ENCODE data around the gene PPHLN1.

PPHLN1 gene

GRCh38 chr12:42370013-42370412, 44.0 kb downstream of the PPHLN1 start:
- no peak for DNase-seq (ENCODE audit: extremely low spot score)
- TF ChIP-seq ZNF384 (IDR thresholded peaks at IDR 0.05), result no peak
- TF ChIP-seq SP1 (IDR thresholded peaks at IDR 0.05), result no peak
- TF ChIP-seq FOXM1 (IDR thresholded peaks at IDR 0.05; ENCODE audit: borderline replicate concordance), result no peak
- TF ChIP-seq FOXK2 (IDR thresholded peaks at IDR 0.05), result no peak
- TF ChIP-seq L3MBTL2 (conservative IDR thresholded peaks at IDR 0.05), result no peak
- TF ChIP-seq CTBP1 (IDR thresholded peaks at IDR 0.05; ENCODE audit: borderline replicate concordance), result no peak
- no peak for TF ChIP-seq HDGF (IDR thresholded peaks at IDR 0.05; ENCODE audit: borderline replicate concordance)
- no peak for TF ChIP-seq TARDBP (IDR thresholded peaks at IDR 0.05)
- TF ChIP-seq BHLHE40 (IDR thresholded peaks at IDR 0.05; ENCODE audit: borderline replicate concordance), result no peak
- TF ChIP-seq ELF4 (IDR thresholded peaks at IDR 0.05), result no peak
- no peak for TF ChIP-seq NFRKB (IDR thresholded peaks at IDR 0.05)
- no peak for TF ChIP-seq SUZ12 (IDR thresholded peaks at IDR 0.05)
- TF ChIP-seq LEF1 (IDR thresholded peaks at IDR 0.05; ENCODE audit: borderline replicate concordance), result no peak
- TF ChIP-seq PKNOX1 (IDR thresholded peaks at IDR 0.05), result no peak
- no peak for TF ChIP-seq ARNT (IDR thresholded peaks at IDR 0.05)
- no peak for TF ChIP-seq FOXA1 (IDR thresholded peaks at IDR 0.05)
- CTCF ChIA-PET, result interaction anchor here (1.3 kb wide), 1 partner anchor 248 kb away, joined by 3 read pairs; no protein-coding TSS in a partner anchor
- POLR2A ChIA-PET, result no interaction called here

DNA sequence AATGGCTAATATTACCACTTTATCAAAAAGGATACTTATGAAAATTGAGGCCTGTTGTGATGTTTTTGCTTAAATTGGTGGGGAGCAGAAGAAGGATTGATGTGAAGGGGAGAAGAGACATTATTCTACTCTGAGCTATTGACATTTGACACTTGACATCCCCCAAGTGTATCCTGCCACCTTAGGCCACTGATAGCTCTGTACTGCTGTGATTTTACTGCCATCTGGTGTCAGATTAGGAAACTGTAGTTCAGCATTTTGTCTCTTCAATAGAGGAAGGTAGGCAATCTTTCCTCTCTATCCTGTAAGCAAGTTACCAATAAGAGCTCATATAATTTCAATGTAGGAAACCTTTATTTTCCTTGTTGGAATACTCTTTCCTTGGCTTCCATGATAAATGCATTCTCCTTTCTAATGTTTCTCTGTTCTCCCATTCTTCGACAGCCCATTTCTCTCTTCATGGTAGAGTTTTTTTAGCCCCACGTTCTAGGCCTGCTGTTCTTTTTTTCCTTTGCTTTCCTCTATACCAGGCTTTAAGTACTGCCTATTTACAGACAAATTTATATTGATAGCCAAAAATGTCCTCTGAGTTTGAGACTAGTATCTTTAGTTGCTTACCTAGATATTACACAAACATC, 46.3 kb downstream of the PPHLN1 start:
- POLR2A ChIA-PET, result interaction anchor here (0.6 kb wide), 1 partner anchor 19 kb away, joined by 3 read pairs; no protein-coding TSS in a partner anchor

DNA sequence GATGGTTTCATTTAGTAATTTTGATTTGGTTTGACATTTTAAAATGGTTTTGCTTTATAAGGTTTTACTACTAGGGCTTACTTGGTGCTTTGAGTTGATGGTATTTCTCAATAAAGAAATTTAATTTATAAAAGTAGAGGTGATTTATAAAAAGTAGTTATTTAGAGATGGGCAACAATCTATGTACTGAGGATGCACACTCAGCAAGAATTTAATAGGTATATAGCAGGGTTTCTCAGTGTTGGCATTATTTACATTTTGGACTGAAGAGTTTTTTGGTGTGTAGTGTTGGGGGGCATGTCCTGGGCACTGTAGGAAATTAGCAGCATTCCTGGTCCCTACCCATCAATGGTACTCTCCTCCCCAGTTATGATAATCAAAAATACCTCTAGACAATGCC, 47.7 kb downstream of the PPHLN1 start:
- ChIA-PET CTCF (no interaction called here), POLR2A (no interaction called here)
- TF ChIP-seq NFRKB (IDR thresholded peaks at IDR 0.05) (no peak), HDGF (IDR thresholded peaks at IDR 0.05; ENCODE audit: borderline replicate concordance) (no peak), L3MBTL2 (conservative IDR thresholded peaks at IDR 0.05) (no peak), LEF1 (IDR thresholded peaks at IDR 0.05; ENCODE audit: borderline replicate concordance) (no peak), ZNF384 (IDR thresholded peaks at IDR 0.05) (no peak), FOXM1 (IDR thresholded peaks at IDR 0.05; ENCODE audit: borderline replicate concordance) (no peak), TARDBP (IDR thresholded peaks at IDR 0.05) (no peak), ARNT (IDR thresholded peaks at IDR 0.05) (no peak), SP1 (IDR thresholded peaks at IDR 0.05) (no peak), FOXK2 (IDR thresholded peaks at IDR 0.05) (no peak), BHLHE40 (IDR thresholded peaks at IDR 0.05; ENCODE audit: borderline replicate concordance) (no peak), SUZ12 (IDR thresholded peaks at IDR 0.05) (no peak), FOXA1 (IDR thresholded peaks at IDR 0.05) (no peak), CTBP1 (IDR thresholded peaks at IDR 0.05; ENCODE audit: borderline replicate concordance) (no peak), PKNOX1 (IDR thresholded peaks at IDR 0.05) (no peak), ELF4 (IDR thresholded peaks at IDR 0.05) (no peak)
- no peak for DNase-seq (ENCODE audit: extremely low spot score)

More for the DNA sequence above, 46.3 kb downstream of the PPHLN1 start:
- TF ChIP-seq PKNOX1 (IDR thresholded peaks at IDR 0.05), result no peak
- no peak for TF ChIP-seq BHLHE40 (IDR thresholded peaks at IDR 0.05; ENCODE audit: borderline replicate concordance)
- no peak for TF ChIP-seq SUZ12 (IDR thresholded peaks at IDR 0.05)
- TF ChIP-seq ELF4 (IDR thresholded peaks at IDR 0.05), result no peak
- no peak for TF ChIP-seq HDGF (IDR thresholded peaks at IDR 0.05; ENCODE audit: borderline replicate concordance)
- TF ChIP-seq LEF1 (IDR thresholded peaks at IDR 0.05; ENCODE audit: borderline replicate concordance), result no peak
- TF ChIP-seq ZNF384 (IDR thresholded peaks at IDR 0.05), result no peak
- TF ChIP-seq FOXA1 (IDR thresholded peaks at IDR 0.05), result no peak
- no peak for TF ChIP-seq FOXK2 (IDR thresholded peaks at IDR 0.05)
- TF ChIP-seq L3MBTL2 (conservative IDR thresholded peaks at IDR 0.05), result no peak
- TF ChIP-seq TARDBP (IDR thresholded peaks at IDR 0.05), result no peak
- no peak for TF ChIP-seq CTBP1 (IDR thresholded peaks at IDR 0.05; ENCODE audit: borderline replicate concordance)
- no peak for TF ChIP-seq SP1 (IDR thresholded peaks at IDR 0.05)
- peak; percentile 56 for DNase-seq (ENCODE audit: extremely low spot score)
- CTCF ChIA-PET, result interaction anchor here (0.6 to 1.8 kb wide), 8 partner anchors 13 to 1411 kb away, joined by 3 to 6 read pairs (median 4); no protein-coding TSS in a partner anchor

DNA sequence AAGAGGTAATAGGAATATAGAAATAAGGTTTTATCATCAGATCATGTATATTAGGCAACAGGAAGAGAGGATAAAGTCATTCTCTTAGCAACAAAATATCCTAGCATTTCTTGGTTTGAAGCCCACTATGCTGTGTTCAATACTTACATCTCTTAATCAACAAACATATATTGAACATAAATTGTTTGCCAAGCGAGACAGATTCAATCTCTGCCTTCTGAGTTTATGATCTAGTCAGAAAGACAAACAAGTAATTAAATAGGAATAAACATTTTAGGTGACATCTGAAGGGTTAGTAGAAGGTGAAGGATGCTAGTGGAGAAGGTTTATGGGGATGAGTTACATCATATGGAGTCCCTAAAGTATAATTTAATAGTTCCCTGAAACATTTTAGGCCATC, 54.8 kb downstream of the PPHLN1 start:
- CTCF ChIA-PET, result no interaction called here
- DNase-seq (ENCODE audit: extremely low spot score), result no peak
- POLR2A ChIA-PET, result no interaction called here
- TF ChIP-seq FOXA1 (IDR thresholded peaks at IDR 0.05) (no peak), L3MBTL2 (conservative IDR thresholded peaks at IDR 0.05) (no peak), NFRKB (IDR thresholded peaks at IDR 0.05) (no peak), ZNF384 (IDR thresholded peaks at IDR 0.05) (no peak), PKNOX1 (IDR thresholded peaks at IDR 0.05) (no peak), FOXM1 (IDR thresholded peaks at IDR 0.05; ENCODE audit: borderline replicate concordance) (no peak), SP1 (IDR thresholded peaks at IDR 0.05) (no peak), SUZ12 (IDR thresholded peaks at IDR 0.05) (no peak), ELF4 (IDR thresholded peaks at IDR 0.05) (no peak), CTBP1 (IDR thresholded peaks at IDR 0.05; ENCODE audit: borderline replicate concordance) (no peak), TARDBP (IDR thresholded peaks at IDR 0.05) (no peak), FOXK2 (IDR thresholded peaks at IDR 0.05) (no peak)

GRCh38 chr12:42382013-42382696, 56.2 kb downstream of the PPHLN1 start:
- ChIA-PET CTCF (no interaction called here), POLR2A (no interaction called here)
- TF ChIP-seq ZNF384 (IDR thresholded peaks at IDR 0.05) (no peak), PKNOX1 (IDR thresholded peaks at IDR 0.05) (no peak), FOXM1 (IDR thresholded peaks at IDR 0.05; ENCODE audit: borderline replicate concordance) (no peak), LEF1 (IDR thresholded peaks at IDR 0.05; ENCODE audit: borderline replicate concordance) (no peak), SP1 (IDR thresholded peaks at IDR 0.05) (no peak), NFRKB (IDR thresholded peaks at IDR 0.05) (no peak), HDGF (IDR thresholded peaks at IDR 0.05; ENCODE audit: borderline replicate concordance) (no peak), TARDBP (IDR thresholded peaks at IDR 0.05) (no peak), ELF4 (IDR thresholded peaks at IDR 0.05) (no peak), FOXA1 (IDR thresholded peaks at IDR 0.05) (no peak), BHLHE40 (IDR thresholded peaks at IDR 0.05; ENCODE audit: borderline replicate concordance) (no peak), L3MBTL2 (conservative IDR thresholded peaks at IDR 0.05) (no peak), CTBP1 (IDR thresholded peaks at IDR 0.05; ENCODE audit: borderline replicate concordance) (no peak), SUZ12 (IDR thresholded peaks at IDR 0.05) (no peak), ARNT (IDR thresholded peaks at IDR 0.05) (no peak), FOXK2 (IDR thresholded peaks at IDR 0.05) (no peak)
- no peak for DNase-seq (ENCODE audit: extremely low spot score)
